SK-N-SH treated with all-trans-retinoic acid at 6 μM for 48 hours (cell line): ENCODE results near the gene GRB2.
A peak's percentile ranks its signal among the peaks of the same experiment; 100 is the strongest.
"Not testable (repeated sequence)": the region's sequence is repeated elsewhere in the genome, so short reads cannot be mapped to it uniquely, and the experiment has no call there.

Experiments used
- ATAC-seq: fragments of 200-7000 bp; cut with Tn5 transposase; 3 replicates; pipeline ENCODE4 v1.9.1; 2020; ENCODE audit warnings: mild to moderate bottlenecking, moderate library complexity
- CREB5 ChIP-seq: fragments of 250-450 bp; sonication (Bioruptor Pico); IDR thresholded peaks from 2 replicates; pipeline ENCODE4 v1.5.1; 2020; ENCODE audit warnings: low read depth, mild to moderate bottlenecking, moderate library complexity
- CSDC2 ChIP-seq: fragments of 250-450 bp; sonication (Bioruptor Pico); IDR thresholded peaks from 2 replicates; pipeline ENCODE4 v1.5.0; 2020; ENCODE audit warnings: mild to moderate bottlenecking, moderate library complexity
- CSRNP3 ChIP-seq: fragments of 250-450 bp; sonication (Bioruptor Pico); IDR thresholded peaks from 2 replicates; pipeline ENCODE4 v1.5.1; 2021; ENCODE audit warnings: mild to moderate bottlenecking, moderate library complexity
- ESRRG ChIP-seq: fragments of 250-450 bp; sonication (Bioruptor Pico); IDR thresholded peaks from 2 replicates; pipeline ENCODE4 v1.6.1; 2021; ENCODE audit warnings: mild to moderate bottlenecking
- GLIS3 ChIP-seq: fragments of 250-450 bp; sonication (Bioruptor Pico); IDR thresholded peaks from 2 replicates; pipeline ENCODE4 v1.5.0; 2020; ENCODE audit warnings: mild to moderate bottlenecking, moderate library complexity
- ISL1 ChIP-seq: fragments of 250-450 bp; sonication (Bioruptor Pico); IDR thresholded peaks from 2 replicates; pipeline ENCODE4 v2.1.2; 2022; ENCODE audit warnings: mild to moderate bottlenecking, moderate library complexity
- OSR1 ChIP-seq: fragments of 250-450 bp; sonication (Bioruptor Pico); IDR thresholded peaks from 2 replicates; pipeline ENCODE4 v1.8.0; 2022; ENCODE audit warnings: moderate library complexity, mild to moderate bottlenecking, inconsistent platforms
- PATZ1 ChIP-seq: fragments of 250-450 bp; sonication (Bioruptor Pico); IDR thresholded peaks from 2 replicates; pipeline ENCODE4 v1.8.0; 2020; ENCODE audit warnings: mild to moderate bottlenecking, moderate library complexity, borderline replicate concordance
- PPARA ChIP-seq: fragments of 250-450 bp; sonication (Bioruptor Pico); IDR thresholded peaks from 2 replicates; pipeline ENCODE4 v1.5.0; 2020; ENCODE audit warnings: mild to moderate bottlenecking, borderline replicate concordance
- SNAI2 ChIP-seq: fragments of 250-450 bp; sonication (Bioruptor Pico); IDR thresholded peaks from 2 replicates; pipeline ENCODE4 v1.5.0; 2020; ENCODE audit warnings: mild to moderate bottlenecking, moderate library complexity
- TCF4 ChIP-seq: fragments of 250-450 bp; sonication (Bioruptor Pico); IDR thresholded peaks from 2 replicates; pipeline ENCODE4 v1.8.0; 2021; ENCODE audit warnings: mild to moderate bottlenecking, moderate library complexity, borderline replicate concordance
- TOX ChIP-seq: fragments of 250-450 bp; sonication (Bioruptor Pico); IDR thresholded peaks from 2 replicates; pipeline ENCODE4 v1.8.0; 2021; ENCODE audit warnings: mild to moderate bottlenecking, moderate library complexity, borderline replicate concordance
- TSHZ2 ChIP-seq: fragments of 250-450 bp; sonication (Bioruptor Pico); IDR thresholded peaks from 2 replicates; pipeline ENCODE4 v1.5.0; 2020; ENCODE audit warnings: mild to moderate bottlenecking, moderate library complexity
- ZC3H10 ChIP-seq: fragments of 250-450 bp; sonication (Bioruptor Pico); IDR thresholded peaks from 2 replicates; pipeline ENCODE4 v1.5.1; 2021; ENCODE audit warnings: mild to moderate bottlenecking, moderate library complexity
- ZFP3 ChIP-seq: fragments of 250-450 bp; sonication (Bioruptor Pico); IDR thresholded peaks from 2 replicates; pipeline ENCODE4 v1.5.0; 2020; ENCODE audit warnings: mild to moderate bottlenecking, moderate library complexity
- ZFP30 ChIP-seq: fragments of 450-650 bp; formaldehyde crosslinking; IDR thresholded peaks from 2 replicates; pipeline ENCODE4 v1.5.0; 2022; ENCODE audit warnings: mild to moderate bottlenecking, moderate library complexity
- ZNF565 ChIP-seq: fragments of 450-650 bp; formaldehyde crosslinking; conservative IDR thresholded peaks from 2 replicates; pipeline ENCODE4 v1.5.0; 2020; ENCODE audit warnings: low read depth, mild to moderate bottlenecking, moderate library complexity
- ZNF70 ChIP-seq: fragments of 450-650 bp; formaldehyde crosslinking; IDR thresholded peaks from 2 replicates; pipeline ENCODE4 v1.5.0; 2020; ENCODE audit warnings: mild to moderate bottlenecking, moderate library complexity
- ZNF8 ChIP-seq: fragments of 450-650 bp; formaldehyde crosslinking; IDR thresholded peaks from 2 replicates; pipeline ENCODE4 v1.5.0; 2020; ENCODE audit warnings: mild to moderate bottlenecking, moderate library complexity

The GRB2 gene

GRCh38 chr17:75405365-75406221 is at the start of gene GRB2:
TSS of gene GRB2 (minus strand) at chr17:75405678. CDS start at chr17:75393628, 12,050 bp downstream.
- no peak for TF ChIP-seq TOX (CRISPR knock-in tag)
- TF ChIP-seq PATZ1 (CRISPR knock-in tag), result no peak
- no peak for TF ChIP-seq PPARA (CRISPR knock-in tag)
- no peak for TF ChIP-seq GLIS3 (CRISPR knock-in tag)
- no peak for TF ChIP-seq SNAI2 (CRISPR knock-in tag)
- TF ChIP-seq ZFP3 (CRISPR knock-in tag), result no peak
- no peak for TF ChIP-seq ZNF8
- no peak for TF ChIP-seq TSHZ2 (CRISPR knock-in tag)
- TF ChIP-seq ZNF565, result no peak

GRCh38 chr17:75454672-75455071 is 49.2 kb upstream of the GRB2 start:
- ATAC-seq, result not testable (repeated sequence)

More at GRCh38 chr17:75405365-75406221, at the start of gene GRB2:
- ATAC-seq, result peak; percentile 88

GRCh38 chr17:75454193-75454592 is 48.7 kb upstream of the GRB2 start:
- no peak for TF ChIP-seq TOX (CRISPR knock-in tag)
- no peak for TF ChIP-seq CREB5 (CRISPR knock-in tag)
- TF ChIP-seq ZFP30, result no peak
- TF ChIP-seq ZNF8, result no peak
- TF ChIP-seq ESRRG (CRISPR knock-in tag), result no peak
- TF ChIP-seq OSR1 (CRISPR knock-in tag), result no peak
- TF ChIP-seq ZNF70 (CRISPR knock-in tag), result no peak
- no peak for TF ChIP-seq PPARA (CRISPR knock-in tag)
- no peak for TF ChIP-seq ISL1 (CRISPR knock-in tag)
- TF ChIP-seq ZNF565, result no peak
- TF ChIP-seq GLIS3 (CRISPR knock-in tag), result no peak
- no peak for TF ChIP-seq CSRNP3
- no peak for TF ChIP-seq SNAI2 (CRISPR knock-in tag)
- TF ChIP-seq TCF4 (CRISPR knock-in tag), result no peak
- no peak for ATAC-seq

GRCh38 chr17:75450270-75450669 is 44.8 kb upstream of the GRB2 start:
- no peak for ATAC-seq
- no peak for TF ChIP-seq OSR1 (CRISPR knock-in tag)
- no peak for TF ChIP-seq ZNF8
- TF ChIP-seq SNAI2 (CRISPR knock-in tag), result no peak
- no peak for TF ChIP-seq CSRNP3
- no peak for TF ChIP-seq ZFP3 (CRISPR knock-in tag)
- no peak for TF ChIP-seq ZNF70 (CRISPR knock-in tag)
- TF ChIP-seq CSDC2 (CRISPR knock-in tag), result no peak
- TF ChIP-seq CREB5 (CRISPR knock-in tag), result no peak
- no peak for TF ChIP-seq TCF4 (CRISPR knock-in tag)
- no peak for TF ChIP-seq TSHZ2 (CRISPR knock-in tag)
- no peak for TF ChIP-seq ZC3H10
- no peak for TF ChIP-seq ISL1 (CRISPR knock-in tag)
